Panc1 (cell line): ENCODE measurements around the gene MBNL2. TPM values are rescaled to one million over a fixed set of nuclear protein-coding genes. Genes with fewer than 3 reads are reported as not detected.
"Not testable (repeated sequence)": the region's sequence is repeated elsewhere in the genome, so short reads cannot be mapped to it uniquely, and the experiment has no call there.

Experiments used
- ATAC-seq: fragments of 200-7000 bp; cut with Tn5 transposase; 2 replicates; pipeline ENCODE4 v1.9.1; 2020; ENCODE audit warnings: mild to moderate bottlenecking, moderate library complexity
- BruUV-seq: library from RNA; stranded (reverse); fragments of 400-500 nt; replicated peaks from 2 replicates; lab custom pipeline; 2021; lab: Mats Ljungman, UMichigan
- CTCF ChIA-PET: fragments of 300-600 bp; sonication (Branson Sonifier 250); formaldehyde crosslinking; loops from one replicate; lab custom pipeline; 2022; ENCODE audit warnings: antibody characterized with exemption; lab: Charles Lee
- POLR2A ChIA-PET: fragments of 300-600 bp; sonication (Branson Sonifier 250); formaldehyde crosslinking; loops from one replicate; lab custom pipeline; 2022; ENCODE audit warnings: antibody characterized with exemption; lab: Charles Lee
- DNase-seq: peaks from one replicate; pipeline ENCODE4 v3.0.0-alpha.2; 2010; ENCODE audit warnings: low read depth, low spot score
- H3K27ac ChIP-seq: 2 replicates; pipeline ENCODE4 v1.5.1; 2011; ENCODE audit warnings: mild to moderate bottlenecking, low read length, inconsistent platforms
- H3K27me3 ChIP-seq: fragments of 200-500 bp; sonication (Bioruptor generic); 2 replicates; pipeline ENCODE4 v1.6.0; 2014; ENCODE audit warnings: low read length, inconsistent platforms; ENCODE audit not compliant: control insufficient read depth, insufficient read depth
- H3K36me3 ChIP-seq: fragments of 200-500 bp; sonication (Bioruptor generic); 2 replicates; pipeline ENCODE4 v1.5.1; 2014; ENCODE audit warnings: inconsistent platforms, mild to moderate bottlenecking, low read length, moderate library complexity; ENCODE audit not compliant: control insufficient read depth, insufficient read depth
- H3K4me1 ChIP-seq: 2 replicates; pipeline ENCODE4 v1.5.1; 2011; ENCODE audit warnings: inconsistent platforms, mild to moderate bottlenecking, low read length, moderate library complexity; ENCODE audit not compliant: control insufficient read depth, insufficient read depth
- H3K4me3 ChIP-seq, 2 experiments: 2 replicates each; pipeline ENCODE4 v1.5.1; 2011 to 2012; ENCODE audit warnings: low read depth in 2 of 2, low read length in 2 of 2, mild to moderate bottlenecking in 2 of 2, inconsistent platforms in 1 of 2, moderate library complexity in 1 of 2
- H3K9me3 ChIP-seq: fragments of 200-500 bp; sonication (Bioruptor generic); 2 replicates; pipeline ENCODE4 v1.5.1; 2014; ENCODE audit warnings: low read depth, mild to moderate bottlenecking, inconsistent platforms, low read length, moderate library complexity; ENCODE audit not compliant: control insufficient read depth, insufficient read depth
- CTCF ChIP-seq: fragments of 450-650 bp; IDR thresholded peaks from 2 replicates; pipeline ENCODE4 v1.5.1; 2017; ENCODE audit warnings: mild to moderate bottlenecking
- POLR2AphosphoS5 ChIP-seq: IDR thresholded peaks from 2 replicates; pipeline ENCODE4 v1.6.1; 2012; ENCODE audit warnings: mild to moderate bottlenecking, low read depth, low read length, moderate library complexity
- REST ChIP-seq, 2 experiments: IDR thresholded peaks; 2 replicates each; pipeline ENCODE4 v1.6.1; 2011 to 2012; ENCODE audit warnings: low read depth in 2 of 2, control low read depth in 1 of 2, low read length in 1 of 2, mild to moderate bottlenecking in 1 of 2, moderate library complexity in 1 of 2; ENCODE audit not compliant: insufficient read depth in 1 of 2
- SIN3A ChIP-seq: IDR thresholded peaks from 2 replicates; pipeline ENCODE4 v1.6.1; 2012; ENCODE audit warnings: low read depth, mild to moderate bottlenecking, low read length, moderate library complexity, borderline replicate concordance; ENCODE audit not compliant: insufficient read depth
- TCF7L2 ChIP-seq: IDR thresholded peaks from 2 replicates; pipeline ENCODE4 v1.6.1; 2011; ENCODE audit warnings: mild to moderate bottlenecking, low read depth, low read length, inconsistent platforms
- in situ Hi-C: cut with HindIII; loops from 2 replicates; pipeline ENCODE4 v1.10.0; 2016; ENCODE audit warnings: low sequenced_read_pairs, low pct_unique_long_range_greater_than_20kb
- intact Hi-C: fragments of 100-400 bp; cut with micrococcal nuclease; formaldehyde crosslinking; loops from one replicate; pipeline ENCODE4 v1.10.0; 2022; ENCODE audit not compliant: unreplicated experiment
- total RNA-seq: library from RNA; stranded (reverse); gene quantifications from one replicate; pipeline ENCODE4 v1.2.1, GENCODE V29; 2021; ENCODE audit not compliant: unreplicated experiment

The MBNL2 gene
- total RNA-seq, 1 experiment from 2014 or later = 103 TPM

GRCh38 chr13:97348569-97349100, 126.5 kb downstream of the MBNL2 start:
- intact Hi-C loops (loop anchor here (10.0 kb wide), 1 partner anchor 334 kb away; no protein-coding TSS in a partner anchor), in situ Hi-C loops (no loop called here)
- H3K9me3 ChIP-seq = no peaks in the 10 kb centered on the region
- ChIA-PET POLR2A (no interaction called here), CTCF (interaction anchor here (0.7 kb wide), 1 partner anchor 10 kb away, joined by 9 read pairs; no protein-coding TSS in a partner anchor)
- no peak overlapping the region for H3K4me3 ChIP-seq
- ATAC-seq = peak; percentile 22; the same call in 1 of the 2 replicates
- H3K27me3 ChIP-seq = no peaks in the 10 kb centered on the region
- no peak for DNase-seq
- H3K36me3 ChIP-seq = peaks cover 31% of the 10 kb centered on the region
- TF ChIP-seq POLR2AphosphoS5 (no peak), SIN3A (no peak), REST (IDR thresholded peaks at IDR 0.05; ENCODE audit: insufficient read depth in 1 of 2, low read depth in 2 of 2, low read length in 1 of 2) (no peak), CTCF (no peak), TCF7L2 (no peak)
- H3K4me1 ChIP-seq = peaks cover 8% of the 10 kb centered on the region
- BruUV-seq = no TSS peak
- peak overlapping the region; percentile 51; the same call in 1 of the 2 replicates for H3K27ac ChIP-seq

GRCh38 chr13:97352012-97352411, 129.9 kb downstream of the MBNL2 start:
- H3K4me3 ChIP-seq, ATAC-seq, BruUV-seq, POLR2A ChIA-PET, in situ Hi-C loops, DNase-seq, H3K9me3 ChIP-seq, CTCF ChIA-PET, H3K27me3 ChIP-seq: not testable (repeated sequence)
- intact Hi-C loops = loop anchor here (10.0 kb wide), 1 partner anchor 237 kb away; no protein-coding TSS in a partner anchor
- H3K36me3 ChIP-seq = peaks cover 34% of the 10 kb centered on the region
- peaks cover 14% of the 10 kb centered on the region for H3K4me1 ChIP-seq
- H3K27ac ChIP-seq = peak overlapping the region; percentile 57; the same call in 1 of the 2 replicates

- no peaks in the 10 kb centered on the region for H3K9me3 ChIP-seq
- intact Hi-C loops (loop anchor here (10.0 kb wide), 1 partner anchor 238 kb away; no protein-coding TSS in a partner anchor), in situ Hi-C loops (no loop called here)
- POLR2A ChIA-PET = no interaction called here
- TF ChIP-seq POLR2AphosphoS5 = no peak
- TF ChIP-seq REST (IDR thresholded peaks at IDR 0.05; ENCODE audit: insufficient read depth in 1 of 2, low read depth in 2 of 2, low read length in 1 of 2) = no peak
- TF ChIP-seq CTCF = no peak
- H3K4me3 ChIP-seq = no peak overlapping the region
- H3K27me3 ChIP-seq = no peaks in the 10 kb centered on the region
- BruUV-seq = no TSS peak
- H3K4me1 ChIP-seq = peaks cover 19% of the 10 kb centered on the region
- no peak for ATAC-seq
- CTCF ChIA-PET = no interaction called here
- H3K36me3 ChIP-seq = peaks cover 40% of the 10 kb centered on the region
- H3K27ac ChIP-seq = peak overlapping the region; percentile 57; the same call in 1 of the 2 replicates
- DNase-seq = no peak
These were observed 130.7 kb downstream of the MBNL2 start for GRCh38 chr13:97352815-97353214.
